Middle frontal gyrus (tissue), 1 donor: ENCODE measurements around the gene GLDN.
A peak's percentile ranks its signal among the peaks of the same experiment; 100 is the strongest.

Experiments used
- DNase-seq: peaks from one replicate; pipeline ENCODE4 v3.0.0-alpha.2; 2015; ENCODE audit warnings: low spot score; ENCODE audit errors: extremely low spot score

The GLDN gene

DNA sequence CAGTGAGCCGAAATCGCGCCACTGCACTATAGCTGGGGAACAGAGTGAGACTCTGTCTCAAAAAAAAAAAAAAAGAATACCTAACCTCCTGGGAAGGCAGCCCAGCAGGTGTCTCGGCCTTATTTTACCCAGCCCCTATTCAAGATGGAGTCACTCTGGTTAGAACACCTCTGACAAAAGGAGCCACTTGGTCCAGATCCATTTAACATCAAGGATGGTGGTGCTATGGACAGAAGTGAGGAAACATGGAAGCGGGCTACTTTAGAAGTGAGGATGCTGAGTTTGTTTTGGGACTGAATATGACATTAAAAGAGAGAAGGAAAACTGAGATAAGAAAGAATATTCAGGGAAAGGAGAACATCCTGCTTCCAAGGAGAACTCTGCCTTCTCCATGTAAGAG, 14.7 kb downstream of the GLDN start:
- DNase-seq: no peak

DNA sequence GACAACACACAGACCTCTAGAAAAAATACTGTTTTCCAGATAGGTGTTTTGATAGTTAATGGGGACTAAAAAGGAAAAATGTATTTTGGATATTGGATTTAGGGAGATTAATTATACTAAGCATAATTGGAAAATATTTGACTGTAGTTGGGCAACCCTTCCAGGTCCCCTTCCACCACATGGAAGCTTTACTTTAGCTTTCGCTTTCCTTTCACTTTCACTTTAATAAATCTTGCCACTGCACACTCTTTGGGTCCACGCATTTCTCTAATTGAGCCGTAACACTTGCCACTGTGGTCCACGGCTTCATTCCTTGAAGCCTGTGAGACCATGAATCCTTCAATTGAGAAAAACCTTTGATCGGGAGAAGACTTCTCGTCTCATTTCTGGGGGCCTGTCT, 15.5 kb downstream of the GLDN start:
- DNase-seq: no peak

DNA sequence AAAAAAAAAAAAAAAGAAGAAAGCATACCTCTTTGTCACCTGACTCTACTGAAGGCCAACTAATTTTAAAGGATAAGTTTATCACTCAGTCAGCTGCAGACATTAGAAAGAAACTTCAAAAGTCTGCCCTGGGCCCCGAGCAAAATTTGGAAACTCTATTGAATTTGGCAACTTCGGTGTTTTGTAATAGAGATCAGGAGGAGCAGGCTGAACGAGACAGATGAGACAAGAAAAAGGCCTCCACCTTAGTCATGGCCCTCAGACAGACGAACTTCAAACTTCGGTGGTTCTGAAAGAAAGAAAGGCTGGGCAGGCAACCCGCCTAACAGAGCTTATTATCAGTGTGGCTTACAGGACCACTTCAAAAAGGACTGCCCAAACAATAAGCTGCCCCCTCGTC, 18.5 kb downstream of the GLDN start:
- no peak for DNase-seq

DNA sequence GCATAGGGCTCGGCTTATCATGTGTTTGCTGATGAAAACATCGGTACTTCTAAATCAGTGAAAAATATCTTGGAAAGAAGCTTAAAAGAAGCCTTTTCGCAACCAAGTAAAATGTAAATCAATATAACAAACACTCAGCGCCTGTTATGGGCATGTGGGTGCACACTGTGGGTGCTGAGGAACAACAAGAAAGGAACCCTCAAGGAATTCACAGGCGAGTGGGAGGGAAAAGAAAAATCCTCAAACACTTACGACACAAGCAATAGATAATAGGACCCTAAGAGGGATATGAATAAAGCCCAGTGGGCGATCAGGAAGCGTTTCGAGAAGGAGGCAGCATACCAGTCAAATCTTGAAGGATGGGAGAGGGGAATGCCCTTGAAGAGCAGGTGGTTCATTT, 21.9 kb downstream of the GLDN start:
- DNase-seq: no peak

DNA sequence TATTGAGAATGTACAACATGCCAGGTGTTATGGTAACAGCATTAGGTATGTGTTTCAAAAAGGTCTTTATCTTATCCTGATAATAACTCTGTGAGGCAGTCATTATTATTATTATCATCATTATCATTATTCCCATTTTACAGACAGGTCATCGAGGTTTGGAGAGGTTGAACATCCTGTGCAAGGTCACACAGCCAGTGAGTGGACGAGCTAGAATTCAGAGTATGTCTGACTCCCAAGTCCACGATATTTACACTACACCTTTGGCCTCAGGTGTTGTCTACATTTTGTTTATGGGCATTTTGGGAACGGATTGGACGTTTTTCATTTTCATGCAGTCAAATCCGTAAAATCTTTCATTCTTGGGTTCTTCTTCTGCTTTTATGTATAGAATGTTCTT, 24.0 kb downstream of the GLDN start:
- DNase-seq: no peak

DNA sequence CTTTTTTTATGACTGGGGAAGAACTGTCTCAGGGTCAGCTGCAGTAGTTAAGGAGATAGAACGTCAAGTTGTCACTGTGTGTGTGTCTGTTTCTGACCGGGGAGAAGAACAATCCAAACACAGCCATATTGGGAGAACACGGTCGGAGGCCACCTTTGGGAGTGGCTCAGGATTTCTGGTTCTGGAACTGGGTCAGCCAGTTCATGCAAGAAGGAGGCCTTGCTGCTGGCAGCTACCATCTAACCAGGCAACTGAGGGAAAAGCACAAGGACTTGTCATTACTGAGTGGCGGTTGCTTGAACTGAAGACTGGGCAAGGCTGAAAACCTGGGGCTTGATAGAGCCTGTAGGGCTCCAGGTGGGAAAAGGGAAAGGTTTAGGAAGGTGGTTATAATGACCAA, 24.6 kb downstream of the GLDN start:
- no peak for DNase-seq

DNA sequence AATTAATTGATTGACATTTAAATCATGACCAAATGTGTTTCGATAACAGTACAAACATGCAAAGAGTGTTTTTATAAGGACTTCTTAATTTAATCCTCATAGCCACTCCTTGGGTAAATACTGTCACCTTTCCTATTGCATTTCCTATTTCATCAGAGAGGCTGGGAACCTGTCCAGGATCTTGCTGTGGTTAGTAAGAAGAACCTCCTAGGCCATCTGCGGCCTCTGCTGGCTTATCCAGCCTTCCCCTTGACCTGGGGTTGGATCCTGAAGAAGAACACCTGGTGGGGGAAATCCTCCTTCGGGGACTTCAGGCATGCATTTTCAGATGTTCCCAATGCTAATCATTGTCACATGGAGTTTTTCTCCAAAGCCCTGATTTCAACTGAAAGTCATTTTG, 25.5 kb downstream of the GLDN start:
- no peak for DNase-seq

DNA sequence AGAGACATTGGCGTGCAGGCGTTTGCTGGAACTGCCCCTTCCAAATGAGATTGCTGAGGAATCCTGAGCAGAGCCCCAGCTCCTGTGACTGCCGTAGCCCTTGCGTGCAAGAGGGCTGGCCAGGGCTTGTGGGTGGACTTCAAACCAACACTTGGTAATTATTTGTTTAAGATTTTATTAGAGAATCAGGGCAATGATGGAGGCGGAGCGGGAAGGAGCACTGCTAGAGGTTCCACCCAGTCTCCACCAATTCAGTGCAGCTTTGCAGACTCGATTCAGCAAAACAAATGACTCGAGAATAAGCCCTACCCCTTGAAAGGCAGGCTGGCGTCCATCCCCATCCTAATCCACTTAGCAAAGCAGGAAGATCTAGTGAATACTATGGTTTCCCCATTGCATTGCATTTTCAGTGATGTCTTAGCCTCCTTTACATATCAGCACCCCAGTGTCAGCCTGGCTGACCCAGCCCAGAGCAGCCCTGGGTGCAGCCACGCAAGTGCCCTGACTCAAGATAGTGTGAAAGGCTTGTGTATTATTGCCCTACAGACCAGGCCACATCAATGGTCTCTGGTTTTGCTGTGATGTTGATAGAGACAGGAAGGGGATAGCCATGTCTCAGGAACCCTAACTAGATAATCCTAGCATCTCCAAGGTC, 26.0 kb downstream of the GLDN start:
- DNase-seq: no peak

DNA sequence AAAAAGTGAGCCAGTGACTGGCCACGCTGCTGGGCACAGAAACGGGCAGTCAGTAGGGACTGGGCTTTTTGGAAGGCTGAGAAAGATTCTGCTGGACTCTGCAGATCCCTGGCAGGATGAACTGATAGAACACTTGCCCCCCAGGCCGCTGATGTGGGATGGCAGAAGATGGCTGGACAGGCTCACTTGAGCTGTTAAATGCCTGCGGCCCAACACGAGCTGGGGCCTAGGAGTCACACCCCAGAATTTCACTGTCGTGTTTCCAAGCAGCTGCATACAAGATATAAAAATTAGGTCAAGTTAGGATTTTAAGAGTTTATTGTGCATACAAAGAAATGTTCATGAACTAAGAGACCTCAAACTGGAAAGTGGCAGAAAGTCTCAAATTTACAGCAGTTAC, 26.9 kb downstream of the GLDN start:
- DNase-seq: no peak

DNA sequence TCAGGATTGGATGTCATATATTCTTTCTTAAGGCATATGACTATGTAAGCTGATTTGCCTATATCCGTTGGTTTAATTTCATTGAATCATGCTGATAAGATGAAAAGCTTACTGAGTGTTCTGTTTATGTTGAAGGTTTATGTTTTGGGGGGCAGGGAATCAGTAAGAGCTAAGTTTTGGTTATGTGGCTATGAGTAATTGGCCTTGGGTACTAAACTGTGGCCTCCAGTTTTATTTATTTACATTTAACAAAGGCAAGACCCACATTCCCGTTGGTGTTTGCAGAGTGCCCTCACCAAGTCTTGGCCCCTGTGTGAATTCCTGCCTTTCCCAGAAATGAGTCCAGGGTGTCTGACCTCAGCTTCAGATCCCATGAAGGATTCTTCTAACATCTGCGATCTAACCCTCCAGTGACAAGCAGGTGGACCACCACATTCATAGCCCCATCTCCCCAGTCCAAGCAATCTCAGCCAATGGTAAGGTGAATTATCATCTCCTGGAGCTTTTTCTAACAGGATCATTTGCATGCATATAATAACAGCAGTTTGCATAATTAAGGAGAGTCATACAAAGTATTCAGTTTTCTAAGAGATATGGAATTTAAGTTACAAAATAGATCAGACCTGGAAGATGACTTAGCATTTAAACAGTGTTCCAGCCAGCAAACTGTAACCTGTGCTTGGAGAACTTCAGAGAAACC, 27.4 kb downstream of the GLDN start:
- DNase-seq: no peak

DNA sequence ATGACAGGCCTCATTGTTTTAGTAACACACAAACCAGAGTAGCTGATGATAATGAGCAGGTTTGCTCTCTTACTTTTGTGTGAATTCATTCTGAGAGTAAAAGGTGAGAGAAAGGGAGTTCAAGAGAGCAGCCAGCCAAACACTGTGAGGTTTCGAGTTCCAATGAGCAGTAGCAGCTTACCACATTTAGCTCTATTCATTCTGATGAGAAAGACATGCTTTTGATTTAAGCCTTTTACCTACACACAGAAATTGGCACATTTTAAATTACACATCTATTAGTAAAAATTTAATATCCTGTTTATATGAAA, 28.0 kb downstream of the GLDN start:
- DNase-seq: no peak

DNA sequence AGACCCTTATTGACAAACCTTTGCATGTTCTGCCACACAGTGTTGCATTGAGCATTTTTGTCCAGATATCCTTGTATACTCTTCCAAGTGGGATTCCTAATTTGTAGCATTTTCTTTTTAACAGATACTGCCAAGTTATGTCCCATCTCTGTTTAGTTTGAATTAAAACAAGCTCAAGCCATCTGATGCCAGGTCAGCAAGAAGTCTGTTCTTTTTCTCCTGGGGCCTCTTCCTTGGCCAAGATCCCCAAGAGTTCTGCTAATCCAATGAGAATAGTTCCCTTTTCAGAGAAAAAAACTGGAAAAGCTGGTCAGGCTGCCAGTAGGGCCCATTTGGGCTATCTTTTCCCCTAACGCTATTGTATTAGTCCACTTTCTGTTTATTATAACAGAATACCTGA, 29.8 kb downstream of the GLDN start:
- DNase-seq: no peak

DNA sequence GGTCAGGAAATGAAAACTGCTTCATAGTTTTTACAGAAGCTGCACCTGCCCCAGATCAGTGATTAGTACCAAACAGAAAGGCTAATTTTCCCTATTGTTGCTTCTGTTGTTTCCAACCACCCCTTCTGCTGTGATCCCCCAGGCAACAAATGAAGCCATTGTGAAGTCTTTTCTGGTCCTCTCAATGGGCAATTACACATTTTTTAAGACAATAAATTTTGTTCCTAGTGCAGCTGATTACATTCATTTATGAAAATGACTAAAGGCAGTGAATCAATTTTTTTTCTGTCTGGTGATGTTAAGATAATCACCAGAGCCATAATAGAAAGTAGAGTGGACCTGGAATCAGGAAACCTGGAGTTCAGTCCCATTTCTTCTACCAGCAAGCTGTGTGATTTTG, 32.7 kb downstream of the GLDN start:
- DNase-seq: no peak

DNA sequence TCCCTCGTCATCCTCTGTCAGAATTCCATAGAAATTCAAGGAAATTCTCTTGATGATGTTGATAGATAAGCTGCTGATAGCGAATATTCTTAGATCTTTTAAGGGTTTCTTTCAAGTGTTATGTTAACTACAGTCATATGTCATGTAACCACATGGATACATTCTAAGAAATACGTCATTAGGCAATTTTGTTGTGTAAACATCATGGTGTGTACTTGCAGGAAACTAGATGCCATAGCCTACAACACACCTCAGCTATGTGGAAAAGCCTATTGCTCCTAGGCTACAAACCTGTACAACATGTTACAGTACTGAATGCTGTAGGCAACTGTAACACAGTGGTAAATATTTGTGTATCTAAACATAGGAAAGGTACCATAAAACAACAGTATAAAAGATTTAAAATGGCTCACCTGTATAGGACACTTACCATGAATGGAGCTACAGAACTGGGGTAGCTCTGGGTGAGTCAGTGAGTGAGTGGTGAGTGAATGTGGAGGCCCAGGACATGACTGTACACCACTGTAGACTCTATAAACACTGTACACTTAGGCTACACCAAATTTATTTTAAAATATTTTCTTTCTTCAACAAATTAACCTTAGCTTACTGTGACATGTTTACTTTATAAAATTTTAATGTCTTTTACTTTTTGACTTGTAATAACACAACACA, 34.6 kb downstream of the GLDN start:
- DNase-seq: no peak

DNA sequence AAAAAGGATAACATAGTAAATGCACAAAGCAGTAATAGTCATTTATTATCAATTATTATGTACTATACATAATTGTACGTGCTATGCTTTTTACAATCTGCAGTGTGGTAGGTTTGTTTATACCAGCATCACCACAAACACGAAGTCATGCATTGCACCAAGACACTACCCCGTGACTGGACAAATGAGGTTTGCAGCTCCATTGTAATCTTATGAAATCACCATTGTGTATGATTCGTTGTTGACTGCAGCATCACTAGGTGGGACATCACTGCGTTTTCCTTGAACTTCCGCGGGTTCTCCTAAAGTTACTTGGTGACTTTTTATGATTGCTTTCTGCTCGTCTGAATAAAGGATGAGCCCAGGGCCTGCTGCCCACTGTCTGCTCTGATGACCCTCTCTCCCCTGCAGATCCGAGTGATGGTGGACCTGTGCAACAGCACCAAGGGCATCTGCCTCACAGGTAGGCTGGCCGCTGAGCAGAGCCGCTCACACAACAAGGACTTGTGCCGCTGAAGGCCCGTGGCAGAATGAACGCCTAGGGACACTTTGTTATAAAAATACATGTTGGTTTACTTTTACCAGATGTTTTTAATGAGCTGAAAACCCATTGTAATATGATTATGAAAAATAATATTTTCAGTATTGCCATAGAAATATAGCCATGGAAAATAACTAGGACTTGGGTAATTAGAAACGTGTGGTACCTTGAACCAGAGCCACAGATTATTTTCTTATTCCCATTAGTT, 35.8 kb downstream of the GLDN start:
- DNase-seq: no peak

DNA sequence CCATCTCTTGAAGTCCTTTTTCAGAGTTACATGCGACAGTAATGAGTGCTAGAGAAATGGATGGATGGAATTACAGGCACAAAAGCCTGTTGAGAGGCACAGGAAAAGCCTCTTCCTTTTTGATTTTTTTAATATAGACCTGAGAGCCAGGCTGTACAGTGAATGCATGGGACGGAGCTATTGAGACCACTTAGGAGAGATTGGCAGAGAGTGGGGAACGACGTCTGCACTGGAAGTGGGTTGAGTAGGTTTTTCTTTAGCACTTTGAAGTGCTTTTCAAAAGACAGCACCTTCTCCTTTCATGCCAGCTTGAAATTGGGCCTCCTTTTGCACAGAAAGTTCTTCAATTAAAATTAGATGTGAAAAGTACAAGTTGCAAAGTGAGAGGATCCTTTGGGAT, 37.0 kb downstream of the GLDN start:
- DNase-seq: no peak

DNA sequence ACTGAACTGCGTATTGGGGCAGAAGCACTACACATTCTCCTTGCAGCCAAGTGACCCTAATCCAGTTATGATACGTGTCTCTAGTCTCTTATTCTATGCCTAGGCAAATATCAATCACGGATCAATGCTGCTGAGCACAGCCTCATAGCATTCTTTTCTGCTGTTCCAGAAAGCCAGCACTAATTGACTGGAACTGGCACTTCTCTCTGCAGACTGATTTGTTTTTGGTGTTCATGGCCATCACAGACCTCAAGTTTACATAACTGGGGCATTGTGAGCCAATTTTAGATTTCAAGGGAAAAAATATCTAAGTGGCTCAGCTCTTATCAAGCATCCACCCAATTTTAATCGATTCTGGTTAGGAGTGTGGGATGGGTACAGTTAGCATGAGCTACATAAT, 37.9 kb downstream of the GLDN start:
- DNase-seq: no peak

DNA sequence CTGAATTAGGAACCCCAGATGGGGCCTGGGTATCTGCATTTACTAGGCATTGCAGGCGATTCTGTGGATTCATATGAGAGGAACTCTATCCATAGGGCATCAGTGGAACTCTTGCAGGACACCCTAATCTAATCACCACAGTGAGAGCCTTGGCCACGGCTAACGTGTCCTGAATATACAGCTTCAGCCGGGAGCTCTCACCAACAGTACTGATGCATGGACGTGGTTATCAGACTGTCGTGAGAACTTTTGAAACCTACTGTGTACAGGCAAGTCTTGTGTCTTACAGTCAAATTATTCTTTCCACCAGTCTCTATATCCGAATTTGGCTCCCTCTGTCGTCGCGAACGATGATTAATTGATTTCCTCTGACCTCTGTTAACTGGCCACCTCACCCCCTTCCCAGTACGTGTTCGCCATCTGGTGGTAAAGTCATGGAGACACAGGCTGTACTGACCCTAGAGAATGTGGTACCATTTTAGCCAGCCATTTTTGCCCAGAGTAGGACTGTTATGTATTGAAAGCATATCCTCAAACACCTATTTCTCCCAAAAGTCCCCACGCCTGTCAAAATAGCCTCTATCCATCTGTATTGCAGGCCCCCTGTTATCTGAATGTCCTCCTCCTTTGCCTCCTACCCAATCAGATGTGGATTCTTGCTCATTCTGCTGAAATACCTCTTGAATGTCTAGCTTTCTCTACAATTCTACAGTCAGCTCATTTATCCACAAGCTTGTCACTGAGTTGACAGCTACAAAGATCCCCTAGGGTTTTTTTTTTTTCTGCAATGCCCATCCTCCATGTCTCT, 39.7 kb downstream of the GLDN start:
- DNase-seq: peak; percentile 84

DNA sequence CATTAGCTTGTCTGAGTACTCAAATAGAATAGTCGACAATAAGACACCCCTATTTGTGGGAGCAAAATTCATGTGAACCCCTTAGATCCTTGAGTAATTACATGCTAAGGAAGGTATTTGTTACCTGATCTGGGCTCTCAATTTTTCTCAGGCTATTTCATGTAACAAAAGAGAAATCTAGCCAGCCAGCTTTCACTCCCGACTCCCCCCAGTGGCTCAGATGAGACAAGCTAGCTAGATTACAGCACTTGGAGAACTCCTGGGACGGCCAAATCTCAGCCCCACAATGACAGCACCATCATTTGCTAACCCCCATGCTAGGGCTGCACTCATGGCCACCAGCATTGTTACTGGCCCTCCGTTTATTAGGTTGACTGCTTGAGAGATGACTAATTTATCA, 41.3 kb downstream of the GLDN start:
- no peak for DNase-seq

DNA sequence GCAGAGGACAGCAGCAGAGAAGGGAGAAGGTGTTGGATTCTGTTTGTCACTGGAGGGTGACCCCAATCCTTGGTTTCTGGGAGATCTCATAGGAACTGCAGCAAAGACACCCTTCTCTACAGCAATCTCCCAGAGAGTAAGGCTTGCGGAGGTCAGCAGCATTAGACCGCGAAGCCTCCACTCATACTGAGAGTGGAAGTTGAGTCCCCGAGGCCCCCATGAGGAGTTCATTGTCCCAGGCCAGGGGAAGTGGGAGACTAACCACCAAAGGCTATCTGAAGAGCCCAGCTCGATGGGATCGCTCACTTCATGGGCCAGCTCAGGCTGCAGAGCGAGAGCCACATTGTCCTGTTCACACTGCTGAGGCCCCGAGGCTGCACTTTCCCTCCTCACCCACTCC, 44.6 kb downstream of the GLDN start:
- no peak for DNase-seq

DNA sequence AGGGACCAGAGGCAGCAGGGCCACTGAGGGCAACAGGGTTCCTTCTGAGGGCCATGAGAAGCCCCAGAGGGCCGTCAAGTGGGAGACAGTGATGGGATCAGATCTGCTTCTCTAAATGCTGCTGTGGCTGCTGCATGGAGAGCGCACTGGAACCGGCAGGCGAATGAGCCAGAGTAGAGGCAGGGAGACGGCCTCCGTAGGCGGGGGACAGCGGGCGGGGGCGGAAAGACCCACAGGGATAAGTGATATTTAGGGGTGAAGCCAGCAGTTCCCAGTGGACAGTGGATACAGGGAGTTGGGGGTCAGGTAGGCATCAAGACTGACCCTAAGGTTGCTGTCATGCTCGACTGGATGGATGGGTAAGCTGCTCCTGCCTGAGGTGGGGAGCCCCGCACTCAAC, 45.0 kb downstream of the GLDN start:
- no peak for DNase-seq
